IMR-90 (cell line): ENCODE data around the gene CCDC177. TPM values are rescaled to one million over a fixed set of nuclear protein-coding genes. Genes with fewer than 3 reads are reported as not detected.

ENCODE experiments used
- ATAC-seq: fragments of 200-7000 bp; cut with Tn5 transposase; 2 replicates; pipeline ENCODE4 v1.9.1; 2020; ENCODE audit warnings: low read depth, mild to moderate bottlenecking, moderate library complexity
- BruUV-seq: library from RNA; stranded (reverse); fragments of 400-500 nt; replicated peaks from 2 replicates; lab custom pipeline; 2021; lab: Mats Ljungman, UMichigan
- CTCF ChIA-PET: fragments of 300-600 bp; formaldehyde crosslinking; extraction: SDS; loops from one replicate; lab custom pipeline; 2021; ENCODE audit warnings: antibody characterized with exemption; lab: Yijun Ruan, JAX
- POLR2A ChIA-PET: fragments of 300-600 bp; sonication (Branson Sonifier 250); formaldehyde crosslinking; loops from one replicate; lab custom pipeline; 2022; ENCODE audit warnings: antibody characterized with exemption; ENCODE audit not compliant: unreplicated experiment; lab: Charles Lee
- DNase-seq: peaks from one replicate; pipeline ENCODE4 v3.0.0; 2013
- H2AFZ ChIP-seq: replicated peaks from 2 replicates; pipeline ENCODE3; 2013; ENCODE audit warnings: low read length, mild to moderate bottlenecking; ENCODE audit not compliant: poor library complexity
- H2AK5ac ChIP-seq: 2 replicates; pipeline ENCODE4 v1.6.1; 2013; ENCODE audit warnings: low read depth, low read length, inconsistent platforms
- H2AK9ac ChIP-seq: replicated peaks from 2 replicates; pipeline ENCODE3; 2013; ENCODE audit warnings: mild to moderate bottlenecking, low read depth, low read length, moderate library complexity; ENCODE audit not compliant: poor library complexity
- H2BK120ac ChIP-seq: 2 replicates; pipeline ENCODE4 v1.6.1; 2013; ENCODE audit warnings: low read depth, low read length, inconsistent platforms
- H2BK15ac ChIP-seq: 3 replicates; pipeline ENCODE4 v1.6.1; 2013; ENCODE audit warnings: low read depth, low read length, inconsistent platforms
- H2BK20ac ChIP-seq: 2 replicates; pipeline ENCODE4 v1.6.1; 2013; ENCODE audit warnings: low read depth, mild to moderate bottlenecking, inconsistent platforms, low read length, moderate library complexity
- H2BK5ac ChIP-seq: 2 replicates; pipeline ENCODE4 v1.6.1; 2013; ENCODE audit warnings: mild to moderate bottlenecking, low read depth, low read length, inconsistent platforms; ENCODE audit not compliant: poor library complexity, severe bottlenecking
- H3K14ac ChIP-seq: replicated peaks from 2 replicates; pipeline ENCODE4 v1.6.1; 2013; ENCODE audit warnings: low read depth, low read length, inconsistent platforms
- H3K18ac ChIP-seq: 2 replicates; pipeline ENCODE4 v1.6.1; 2013; ENCODE audit warnings: low read depth, low read length, control low read depth
- H3K23ac ChIP-seq: 2 replicates; pipeline ENCODE4 v1.6.1; 2013; ENCODE audit warnings: low read depth, low read length, inconsistent platforms
- H3K27ac ChIP-seq: 2 replicates; pipeline ENCODE4 v1.5.1; 2013; ENCODE audit warnings: mild to moderate bottlenecking, control low read depth, low read length; ENCODE audit not compliant: insufficient read depth
- H3K27me3 ChIP-seq: 2 replicates; pipeline ENCODE4 v1.6.1; 2013; ENCODE audit warnings: low read length; ENCODE audit not compliant: control insufficient read depth, insufficient read depth
- H3K36me3 ChIP-seq: 2 replicates; pipeline ENCODE4 v1.6.1; 2013; ENCODE audit warnings: low read length, mixed read lengths; ENCODE audit not compliant: control insufficient read depth, insufficient read depth
- H3K4ac ChIP-seq: 2 replicates; pipeline ENCODE4 v1.6.1; 2013; ENCODE audit warnings: low read depth, low read length, inconsistent platforms
- H3K4me1 ChIP-seq: 2 replicates; pipeline ENCODE4 v1.6.1; 2013; ENCODE audit warnings: low read length, mixed read lengths; ENCODE audit not compliant: control insufficient read depth, insufficient read depth
- H3K4me2 ChIP-seq: 2 replicates; pipeline ENCODE4 v1.6.1; 2013; ENCODE audit warnings: low read depth, mild to moderate bottlenecking, control low read depth, low read length, moderate library complexity
- H3K4me3 ChIP-seq: 2 replicates; pipeline ENCODE4 v1.5.1; 2013; ENCODE audit warnings: low read depth, mild to moderate bottlenecking, control low read depth, low read length, moderate library complexity; ENCODE audit not compliant: insufficient read depth
- H3K56ac ChIP-seq: 2 replicates; pipeline ENCODE4 v1.6.1; 2013; ENCODE audit warnings: low read length, inconsistent platforms; ENCODE audit not compliant: insufficient read depth; ENCODE audit errors: extremely low read depth
- H3K79me1 ChIP-seq, 2 experiments: 2 replicates each; pipeline ENCODE4 v1.6.1; 2013; ENCODE audit warnings: low read length in 2 of 2, inconsistent platforms in 1 of 2, low read depth in 1 of 2
- H3K9ac ChIP-seq: 2 replicates; pipeline ENCODE4 v1.6.1; 2013; ENCODE audit warnings: low read depth, low read length, control low read depth
- H3K9me1 ChIP-seq: 2 replicates; pipeline ENCODE4 v1.6.1; 2013; ENCODE audit warnings: low read length, inconsistent platforms; ENCODE audit not compliant: insufficient read depth
- H3K9me3 ChIP-seq: 2 replicates; pipeline ENCODE4 v1.6.1; 2013; ENCODE audit warnings: low read length; ENCODE audit not compliant: control insufficient read depth, insufficient read depth
- H4K20me1 ChIP-seq: 2 replicates; pipeline ENCODE4 v1.6.1; 2013; ENCODE audit warnings: low read length, inconsistent platforms; ENCODE audit not compliant: insufficient read depth
- H4K5ac ChIP-seq: 2 replicates; pipeline ENCODE4 v1.6.1; 2013; ENCODE audit warnings: mild to moderate bottlenecking, low read depth, low read length, control low read depth
- H4K8ac ChIP-seq, 2 experiments: 2 replicates each; pipeline ENCODE4 v1.6.1; 2013; ENCODE audit warnings: low read depth in 2 of 2, low read length in 2 of 2, control low read depth in 1 of 2, inconsistent platforms in 1 of 2
- H4K91ac ChIP-seq: 2 replicates; pipeline ENCODE4 v1.6.1; 2013; ENCODE audit warnings: low read depth, low read length, inconsistent platforms; ENCODE audit not compliant: insufficient read depth
- BHLHE40 ChIP-seq: fragments of 150-350 bp; IDR thresholded peaks from 2 replicates; pipeline ENCODE4 v1.6.1; 2016; ENCODE audit warnings: mild to moderate bottlenecking, low read depth, low read length
- CEBPB ChIP-seq: IDR thresholded peaks from 2 replicates; pipeline ENCODE4 v1.6.1; 2012; ENCODE audit warnings: low read depth, low read length, improper control_type of control experiment
- CHD1 ChIP-seq: IDR thresholded peaks from 2 replicates; pipeline ENCODE4 v1.6.1; 2012; ENCODE audit warnings: low read depth, low read length, improper control_type of control experiment
- ELK1 ChIP-seq: fragments of 150-350 bp; IDR thresholded peaks from 2 replicates; pipeline ENCODE4 v1.6.1; 2016; ENCODE audit warnings: low read depth, mild to moderate bottlenecking, low read length, moderate library complexity, borderline replicate concordance
- FOS ChIP-seq: fragments of 150-350 bp; IDR thresholded peaks from 2 replicates; pipeline ENCODE4 v1.6.1; 2016; ENCODE audit warnings: low read depth, low read length
- MAFK ChIP-seq: IDR thresholded peaks from 2 replicates; pipeline ENCODE4 v1.6.1; 2012; ENCODE audit warnings: low read depth, low read length, improper control_type of control experiment
- MAZ ChIP-seq: IDR thresholded peaks from 2 replicates; pipeline ENCODE4 v1.6.1; 2012; ENCODE audit warnings: low read depth, mild to moderate bottlenecking, low read length, improper control_type of control experiment, moderate library complexity, borderline replicate concordance
- MXI1 ChIP-seq: IDR thresholded peaks from 2 replicates; pipeline ENCODE4 v1.6.1; 2012; ENCODE audit warnings: low read depth, mild to moderate bottlenecking, low read length, moderate library complexity, borderline replicate concordance
- NFE2L2 ChIP-seq: fragments of 150-350 bp; IDR thresholded peaks from 2 replicates; pipeline ENCODE4 v1.6.1; 2016; ENCODE audit warnings: low read depth, mild to moderate bottlenecking, low read length
- POLR2A ChIP-seq: IDR thresholded peaks from 2 replicates; pipeline ENCODE4 v1.6.1; 2012; ENCODE audit warnings: mild to moderate bottlenecking, low read depth, low read length
- RAD21 ChIP-seq: IDR thresholded peaks from 2 replicates; pipeline ENCODE4 v1.6.1; 2012; ENCODE audit warnings: low read length, improper control_type of control experiment
- RCOR1 ChIP-seq: IDR thresholded peaks from 2 replicates; pipeline ENCODE4 v1.6.1; 2012; ENCODE audit warnings: mild to moderate bottlenecking, low read length, improper control_type of control experiment; ENCODE audit not compliant: insufficient replicate concordance
- RFX5 ChIP-seq: IDR thresholded peaks from 2 replicates; pipeline ENCODE4 v1.8.0; 2012; ENCODE audit warnings: low read depth, mild to moderate bottlenecking, low read length, moderate library complexity
- SMC3 ChIP-seq: fragments of 150-350 bp; IDR thresholded peaks from 2 replicates; pipeline ENCODE4 v1.6.1; 2016; ENCODE audit warnings: low read depth, mild to moderate bottlenecking, antibody characterized with exemption, low read length, moderate library complexity
- WGBS, 2 experiments: methylation state at CpG; one replicate each; pipeline versions ENCODE4 v1.1.5 to v1.1.7; 2013; ENCODE audit warnings: missing lambda C conversion rate in 2 of 2; ENCODE audit not compliant: insufficient read length in 1 of 2; ENCODE audit errors: extremely low coverage in 2 of 2; 5-methylcytosine and 5-hydroxymethylcytosine counted together
- dilution Hi-C: fragments of 300-500 bp; cut with HindIII; formaldehyde crosslinking; loops from one replicate; pipeline ENCODE4 v1.14.3; 2018; ENCODE audit warnings: low sequenced_read_pairs; ENCODE audit not compliant: unreplicated experiment
- in situ Hi-C: fragments of 300-500 bp; cut with MboI; formaldehyde crosslinking; loops from 3 replicates; pipeline ENCODE4 v1.14.3; 2019; ENCODE audit warnings: low sequenced_read_pairs, inconsistent platforms, mixed read lengths
- intact Hi-C: fragments of 100-400 bp; cut with micrococcal nuclease; formaldehyde crosslinking; loops from 2 replicates; pipeline ENCODE4 v1.10.0; 2022
- polyA plus RNA-seq, 3 experiments: library from polyadenylated mRNA; depleted of rRNA; stranded (reverse); fragments of >200 nt; gene quantifications; 2 replicates each; pipeline ENCODE4 v1.2.3, GENCODE V29; 2012; ENCODE audit warnings: low replicate concordance in 1 of 3
- total RNA-seq: library from RNA; depleted of rRNA; stranded (reverse); fragments of >200 nt; gene quantifications from 2 replicates; pipeline ENCODE4 v1.2.3, GENCODE V29; 2012
- TF ChIP-seq, protein P1 (sequence below): fragments of 150-350 bp; IDR thresholded peaks from 2 replicates; pipeline ENCODE4 v1.6.1; 2017; ENCODE audit warnings: mild to moderate bottlenecking, antibody characterized with exemption, low read length, low read depth
- TF ChIP-seq, protein P2 (sequence below): conservative IDR thresholded peaks from 2 replicates; pipeline ENCODE4 v1.5.1; 2012; ENCODE audit warnings: mild to moderate bottlenecking, low read depth, low read length, improper control_type of control experiment

CCDC177 gene
- total and polyA plus RNA-seq, 2 of the 4 experiments (the other 2 are of a cell fraction), result not detected

DNA sequence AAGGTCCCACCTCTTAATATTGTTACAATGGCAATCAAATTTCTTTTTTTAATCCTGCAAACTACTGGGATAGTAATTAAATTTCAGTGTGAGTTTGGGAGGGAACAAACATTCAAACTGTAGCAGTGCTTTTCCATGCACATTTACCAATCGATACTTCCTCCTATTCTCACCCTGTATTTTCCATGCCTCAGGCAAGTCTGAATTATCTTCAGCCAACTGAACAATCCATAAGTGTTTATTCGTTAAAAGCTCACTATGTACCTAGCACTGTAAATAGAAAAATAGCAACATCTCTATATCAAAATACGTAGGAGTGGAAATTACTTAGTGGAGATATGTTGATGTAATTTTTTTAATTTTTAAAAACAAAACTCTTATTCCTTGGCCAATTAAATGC lies 43.5 kb downstream of the CCDC177 start:
- H2BK15ac ChIP-seq, result no peak overlapping the region
- H2BK120ac ChIP-seq, result no peak overlapping the region
- DNase-seq (no peak), ATAC-seq (no peak)
- H2AFZ ChIP-seq, result no peak overlapping the region
- no peak overlapping the region for H3K4me3 ChIP-seq
- POLR2A ChIA-PET, result no interaction called here
- no peak overlapping the region for H3K14ac ChIP-seq
- H3K4me2 ChIP-seq, result no peak overlapping the region
- H4K5ac ChIP-seq, result no peak overlapping the region
- CTCF ChIA-PET, result no interaction called here
- no CpG with 5 or more reads among the region's 3 CpGs for WGBS, 2 experiments
- no peak overlapping the region for H3K56ac ChIP-seq
- H2BK20ac ChIP-seq, result no peak overlapping the region
- dilution Hi-C loops, result no loop called here
- no peak overlapping the region for H3K9ac ChIP-seq
- no peaks in the 10 kb centered on the region; the same call in none of the 2 replicates for H4K20me1 ChIP-seq
- no TSS peak for BruUV-seq
- H3K9me1 ChIP-seq, result no peaks in the 10 kb centered on the region
- TF ChIP-seq CEBPB, result no peak
- TF ChIP-seq RCOR1, result no peak
- no peak for TF ChIP-seq MAZ
- no peak for TF ChIP-seq POLR2A
- TF ChIP-seq RAD21, result no peak
- no peak for TF ChIP-seq BHLHE40
- no peak for TF ChIP-seq SMC3
- no peak for TF ChIP-seq MXI1
- TF ChIP-seq ELK1, result no peak
- no peak for TF ChIP-seq MAFK
- TF ChIP-seq RFX5, result no peak
- TF ChIP-seq, protein P1, sequence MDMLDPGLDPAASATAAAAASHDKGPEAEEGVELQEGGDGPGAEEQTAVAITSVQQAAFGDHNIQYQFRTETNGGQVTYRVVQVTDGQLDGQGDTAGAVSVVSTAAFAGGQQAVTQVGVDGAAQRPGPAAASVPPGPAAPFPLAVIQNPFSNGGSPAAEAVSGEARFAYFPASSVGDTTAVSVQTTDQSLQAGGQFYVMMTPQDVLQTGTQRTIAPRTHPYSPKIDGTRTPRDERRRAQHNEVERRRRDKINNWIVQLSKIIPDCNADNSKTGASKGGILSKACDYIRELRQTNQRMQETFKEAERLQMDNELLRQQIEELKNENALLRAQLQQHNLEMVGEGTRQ, result no peak
- no peak for TF ChIP-seq CHD1
- TF ChIP-seq NFE2L2, result no peak
- TF ChIP-seq FOS, result no peak
- TF ChIP-seq, protein P2, sequence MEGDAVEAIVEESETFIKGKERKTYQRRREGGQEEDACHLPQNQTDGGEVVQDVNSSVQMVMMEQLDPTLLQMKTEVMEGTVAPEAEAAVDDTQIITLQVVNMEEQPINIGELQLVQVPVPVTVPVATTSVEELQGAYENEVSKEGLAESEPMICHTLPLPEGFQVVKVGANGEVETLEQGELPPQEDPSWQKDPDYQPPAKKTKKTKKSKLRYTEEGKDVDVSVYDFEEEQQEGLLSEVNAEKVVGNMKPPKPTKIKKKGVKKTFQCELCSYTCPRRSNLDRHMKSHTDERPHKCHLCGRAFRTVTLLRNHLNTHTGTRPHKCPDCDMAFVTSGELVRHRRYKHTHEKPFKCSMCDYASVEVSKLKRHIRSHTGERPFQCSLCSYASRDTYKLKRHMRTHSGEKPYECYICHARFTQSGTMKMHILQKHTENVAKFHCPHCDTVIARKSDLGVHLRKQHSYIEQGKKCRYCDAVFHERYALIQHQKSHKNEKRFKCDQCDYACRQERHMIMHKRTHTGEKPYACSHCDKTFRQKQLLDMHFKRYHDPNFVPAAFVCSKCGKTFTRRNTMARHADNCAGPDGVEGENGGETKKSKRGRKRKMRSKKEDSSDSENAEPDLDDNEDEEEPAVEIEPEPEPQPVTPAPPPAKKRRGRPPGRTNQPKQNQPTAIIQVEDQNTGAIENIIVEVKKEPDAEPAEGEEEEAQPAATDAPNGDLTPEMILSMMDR, result no peak
- H4K8ac ChIP-seq, result no peak overlapping the region
- no peaks in the 10 kb centered on the region for H3K9me3 ChIP-seq
- H4K91ac ChIP-seq, result no peak overlapping the region
- in situ Hi-C loops, result no loop called here
- intact Hi-C loops, result no loop called here
- H3K4me1 ChIP-seq, result no peaks in the 10 kb centered on the region
- H3K79me1 ChIP-seq, result no peaks in the 10 kb centered on the region
- no peak overlapping the region for H2BK5ac ChIP-seq
- no peak overlapping the region for H2AK9ac ChIP-seq
- H3K4ac ChIP-seq, result no peak overlapping the region
- H3K27me3 ChIP-seq, result peaks cover 60% of the 10 kb centered on the region
- no peak overlapping the region for H3K23ac ChIP-seq
- H3K27ac ChIP-seq, result no peak overlapping the region
- H3K18ac ChIP-seq, result no peak overlapping the region
- H3K36me3 ChIP-seq, result no peaks in the 10 kb centered on the region
- no peak overlapping the region for H2AK5ac ChIP-seq
